H9 (cell line): Measurements from ENCODE around the gene SLC2A1. TPM values are rescaled to one million over a fixed set of nuclear protein-coding genes. Genes with fewer than 3 reads are reported as not detected.

ENCODE experiments used
- DNase-seq: peaks from one replicate; pipeline ENCODE4 v3.0.0-alpha.2; 2017
- H2AFZ ChIP-seq: one replicate; pipeline ENCODE4 v1.6.1; 2013; ENCODE audit warnings: mild to moderate bottlenecking, low read length, control low read depth, moderate library complexity
- H2AK5ac ChIP-seq: 2 replicates; pipeline ENCODE4 v1.6.1; 2013; ENCODE audit warnings: low read length, control low read depth, mixed read lengths; ENCODE audit not compliant: insufficient read length
- H2BK120ac ChIP-seq: one replicate; pipeline ENCODE4 v1.6.1; 2013; ENCODE audit warnings: low read depth, mild to moderate bottlenecking, low read length, control low read depth, inconsistent platforms; ENCODE audit not compliant: poor library complexity, severe bottlenecking
- H2BK12ac ChIP-seq: 2 replicates; pipeline ENCODE4 v1.6.1; 2013; ENCODE audit warnings: low read length, control low read depth, mixed read lengths, low read depth; ENCODE audit not compliant: insufficient read length
- H2BK15ac ChIP-seq: 2 replicates; pipeline ENCODE4 v1.6.1; 2013; ENCODE audit warnings: low read depth, low read length, control low read depth
- H2BK20ac ChIP-seq: one replicate; pipeline ENCODE4 v1.6.1; 2013; ENCODE audit warnings: low read depth, mild to moderate bottlenecking, low read length, control low read depth, inconsistent platforms; ENCODE audit not compliant: poor library complexity, severe bottlenecking
- H2BK5ac ChIP-seq: 2 replicates; pipeline ENCODE4 v1.6.1; 2013; ENCODE audit warnings: low read length, control low read depth, mixed read lengths; ENCODE audit not compliant: insufficient read length
- H3K14ac ChIP-seq: 2 replicates; pipeline ENCODE4 v1.6.1; 2013; ENCODE audit warnings: low read length, control low read depth; ENCODE audit not compliant: insufficient read depth
- H3K18ac ChIP-seq: 2 replicates; pipeline ENCODE4 v1.6.1; 2013; ENCODE audit warnings: low read depth, mild to moderate bottlenecking, mixed read lengths, low read length, control low read depth; ENCODE audit not compliant: insufficient read length
- H3K23ac ChIP-seq: 2 replicates; pipeline ENCODE4 v1.6.1; 2013; ENCODE audit warnings: low read length, control low read depth, mixed read lengths, low read depth; ENCODE audit not compliant: insufficient read length
- H3K23me2 ChIP-seq: 2 replicates; pipeline ENCODE4 v1.6.1; 2013; ENCODE audit warnings: low read depth, mild to moderate bottlenecking, mixed read lengths, low read length, control low read depth; ENCODE audit not compliant: insufficient read length, poor library complexity, severe bottlenecking
- H3K27ac ChIP-seq: 2 replicates; pipeline ENCODE4 v1.5.1; 2013; ENCODE audit warnings: low read length, control low read depth, mixed read lengths, low read depth; ENCODE audit not compliant: insufficient read length
- H3K27me3 ChIP-seq: 2 replicates; pipeline ENCODE4 v1.6.1; 2013; ENCODE audit warnings: low read length, control low read depth, inconsistent platforms; ENCODE audit not compliant: insufficient read depth
- H3K4ac ChIP-seq: 2 replicates; pipeline ENCODE4 v1.6.1; 2013; ENCODE audit warnings: low read depth, mild to moderate bottlenecking, control low read depth, inconsistent platforms, low read length, moderate library complexity
- H3K4me1 ChIP-seq: 2 replicates; pipeline ENCODE4 v1.6.1; 2013; ENCODE audit warnings: low read length, control low read depth, inconsistent platforms; ENCODE audit not compliant: insufficient read depth
- H3K4me2 ChIP-seq: 2 replicates; pipeline ENCODE4 v1.6.1; 2013; ENCODE audit warnings: low read length, control low read depth, mixed read lengths; ENCODE audit not compliant: insufficient read length, insufficient read depth
- H3K56ac ChIP-seq: 2 replicates; pipeline ENCODE4 v1.6.1; 2013; ENCODE audit warnings: low read depth, mild to moderate bottlenecking, mixed read lengths, low read length, control low read depth; ENCODE audit not compliant: insufficient read length
- H3K79me1 ChIP-seq: 2 replicates; pipeline ENCODE4 v1.6.1; 2013; ENCODE audit warnings: low read depth, mild to moderate bottlenecking, moderate library complexity, low read length, control low read depth, inconsistent platforms; ENCODE audit not compliant: insufficient read depth, poor library complexity, severe bottlenecking
- H3K79me2 ChIP-seq: 2 replicates; pipeline ENCODE4 v1.6.1; 2013; ENCODE audit warnings: low read length, control low read depth, inconsistent platforms; ENCODE audit not compliant: insufficient read depth
- H3K9ac ChIP-seq: 2 replicates; pipeline ENCODE4 v1.6.1; 2013; ENCODE audit warnings: low read length, control low read depth, mixed read lengths; ENCODE audit not compliant: insufficient read length; ENCODE audit errors: extremely low read depth
- H3K9me3 ChIP-seq: one replicate; pipeline ENCODE4 v1.6.1; 2013; ENCODE audit warnings: low read depth, low read length, inconsistent platforms; ENCODE audit not compliant: control insufficient read depth
- H3T11ph ChIP-seq: one replicate; pipeline ENCODE4 v1.6.1; 2013; ENCODE audit warnings: mild to moderate bottlenecking, low read length, control low read depth, inconsistent platforms
- H4K20me1 ChIP-seq: one replicate; pipeline ENCODE4 v1.6.1; 2013; ENCODE audit not compliant: control insufficient read depth, insufficient read length, insufficient read depth
- H4K5ac ChIP-seq: 2 replicates; pipeline ENCODE4 v1.6.1; 2013; ENCODE audit warnings: low read depth, mild to moderate bottlenecking, mixed read lengths, low read length, control low read depth; ENCODE audit not compliant: insufficient read length
- H4K8ac ChIP-seq: replicated peaks from 2 replicates; pipeline ENCODE4 v1.6.1; 2013; ENCODE audit warnings: low read length, control low read depth, mixed read lengths, low read depth; ENCODE audit not compliant: insufficient read length
- H4K91ac ChIP-seq: 2 replicates; pipeline ENCODE4 v1.6.1; 2013; ENCODE audit warnings: low read depth, mild to moderate bottlenecking, moderate library complexity, mixed read lengths, low read length, control low read depth; ENCODE audit not compliant: insufficient read length
- H3K27ac Mint-ChIP-seq, 3 experiments: 2 replicates in 2 of 3; 3 replicates in 1 of 3; pipeline ENCODE4 v1.8.0; 2020 to 2021; ENCODE audit warnings: mixed read lengths in 3 of 3, mild to moderate bottlenecking in 1 of 3, moderate library complexity in 1 of 3
- H3K27me3 Mint-ChIP-seq: 2 replicates; pipeline ENCODE4 v1.8.0; 2021; ENCODE audit warnings: low read depth, mild to moderate bottlenecking, moderate library complexity, mixed read lengths
- H3K36me3 Mint-ChIP-seq, 3 experiments: 2 replicates in 2 of 3; 3 replicates in 1 of 3; pipeline ENCODE4 v1.8.0; 2020 to 2021; ENCODE audit warnings: low read depth in 3 of 3, mixed read lengths in 3 of 3; ENCODE audit not compliant: insufficient read depth in 1 of 3
- H3K4me1 Mint-ChIP-seq, 2 experiments: 2 replicates each; pipeline ENCODE4 v1.8.0; 2020; ENCODE audit warnings: mixed read lengths in 2 of 2
- H3K4me3 Mint-ChIP-seq, 2 experiments: 2 replicates in 1 of 2; 3 replicates in 1 of 2; pipeline ENCODE4 v1.8.0; 2020 to 2021; ENCODE audit warnings: mild to moderate bottlenecking in 2 of 2, mixed read lengths in 2 of 2, moderate library complexity in 1 of 2
- H3K9me3 Mint-ChIP-seq, 2 experiments: 2 replicates in 1 of 2; 3 replicates in 1 of 2; pipeline ENCODE4 v1.8.0; 2020; ENCODE audit warnings: mild to moderate bottlenecking in 2 of 2, mixed read lengths in 2 of 2, moderate library complexity in 1 of 2
- CTCF ChIP-seq: fragments of 200-600 bp; sonication (generic); conservative IDR thresholded peaks from 3 replicates; pipeline ENCODE4 v1.8.0; 2021; ENCODE audit warnings: antibody characterized with exemption, mild to moderate bottlenecking
- WGBS: extraction: QIAGEN DNeasy Blood & Tissue Kit; methylation state at CpG from one replicate; pipeline ENCODE4 v1.1.7; 2013; ENCODE audit warnings: missing lambda C conversion rate, low lambda C conversion rate, mixed read lengths; ENCODE audit not compliant: insufficient read length; ENCODE audit errors: extremely low coverage; 5-methylcytosine and 5-hydroxymethylcytosine counted together
- total RNA-seq: library from RNA; stranded (reverse); gene quantifications from 2 replicates; pipeline ENCODE4 v1.2.1, GENCODE V29; 2021

Gene SLC2A1
- total RNA-seq, 1 experiment from 2014 or later = 186 TPM

GRCh38 chr1:42914092-42914627 is 44.5 kb downstream of the SLC2A1 start:
- Histone ChIP-seq H3K79me2 (no peaks in the 10 kb centered on the region), H2AFZ (no peak overlapping the region), H3K14ac (no peak overlapping the region), H3K18ac (no peak overlapping the region), H2BK20ac (no peak overlapping the region), H3K9me3 (no peaks in the 10 kb centered on the region), H3K27ac (no peak overlapping the region), H3K27me3 (no peaks in the 10 kb centered on the region), H3K9ac (no peak overlapping the region), H4K91ac (no peak overlapping the region), H3K23me2 (no peaks in the 10 kb centered on the region), H3T11ph (no peak overlapping the region), H2AK5ac (no peak overlapping the region), H3K56ac (no peak overlapping the region), H2BK120ac (no peak overlapping the region), H4K8ac (no peak overlapping the region), H3K4me2 (no peak overlapping the region), H4K20me1 (no peaks in the 10 kb centered on the region), H4K5ac (no peak overlapping the region), H2BK15ac (no peak overlapping the region), H3K23ac (no peak overlapping the region), H3K4me1 (no peaks in the 10 kb centered on the region), H2BK5ac (no peak overlapping the region), H2BK12ac (no peak overlapping the region), H3K4ac (no peak overlapping the region), H3K79me1 (no peaks in the 10 kb centered on the region)
- WGBS = no CpG with 5 or more reads among the region's 2 CpGs
- Mint-ChIP-seq H3K27ac (no peak overlapping the region), H3K4me3 (no peak overlapping the region), H3K4me1 (peaks cover 4 to 6% of the 10 kb centered on the region in 2 experiments), H3K9me3 (peaks cover 20 to 29% of the 10 kb centered on the region in 2 experiments), H3K27me3 (no peaks in the 10 kb centered on the region; the same call in 1 of the 2 replicates), H3K36me3 (peaks cover 7 to 17% (median 13%) of the 10 kb centered on the region in 3 experiments)
- TF ChIP-seq CTCF = no peak
- DNase-seq = no peak
